GM12874 (cell line): ENCODE measurements around the gene USP7.

Experiments used
- TF ChIP-seq, protein P1 (sequence below): IDR thresholded peaks from 2 replicates; pipeline ENCODE4 v1.5.1; 2011; ENCODE audit warnings: low read depth, mild to moderate bottlenecking, control low read depth, low read length, moderate library complexity; ENCODE audit not compliant: insufficient read depth

The USP7 gene

DNA sequence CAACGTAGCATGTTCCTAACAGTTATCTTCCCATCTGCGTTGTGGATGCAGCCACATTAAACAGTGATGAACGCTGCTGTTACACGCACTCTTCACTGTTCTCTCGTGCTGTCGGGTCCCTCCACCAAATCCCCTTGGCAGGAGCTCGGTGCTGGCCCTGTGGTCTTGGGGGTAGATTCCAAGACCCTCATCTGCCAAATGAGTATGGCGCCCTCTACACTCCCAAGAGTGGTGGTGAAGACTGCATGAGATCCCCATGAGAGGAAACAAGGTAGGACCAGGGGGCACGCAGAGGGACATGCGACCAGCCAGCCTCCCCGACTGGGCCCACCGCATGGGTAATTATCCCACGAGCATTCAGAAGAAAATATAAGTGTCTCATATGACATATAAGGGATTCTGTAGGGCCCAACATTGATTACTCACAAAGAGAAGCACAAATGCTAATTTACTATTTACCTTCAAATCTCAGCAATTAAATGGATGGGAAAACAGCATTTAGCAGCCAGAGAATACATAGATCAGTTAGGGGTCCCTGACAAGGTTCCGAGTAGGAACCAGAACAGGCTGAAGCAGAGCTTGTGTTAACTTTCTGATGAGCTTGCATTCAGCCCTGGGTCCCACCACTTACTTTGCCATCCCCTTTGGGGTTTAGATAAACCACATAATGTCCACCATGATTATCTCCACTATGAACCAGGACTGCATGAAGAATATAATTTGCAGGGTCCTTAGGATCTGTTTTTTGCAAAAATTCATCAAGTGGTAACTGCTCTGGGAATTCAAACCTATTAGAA lies 57.7 kb downstream of the USP7 start:
- TF ChIP-seq, protein P1, sequence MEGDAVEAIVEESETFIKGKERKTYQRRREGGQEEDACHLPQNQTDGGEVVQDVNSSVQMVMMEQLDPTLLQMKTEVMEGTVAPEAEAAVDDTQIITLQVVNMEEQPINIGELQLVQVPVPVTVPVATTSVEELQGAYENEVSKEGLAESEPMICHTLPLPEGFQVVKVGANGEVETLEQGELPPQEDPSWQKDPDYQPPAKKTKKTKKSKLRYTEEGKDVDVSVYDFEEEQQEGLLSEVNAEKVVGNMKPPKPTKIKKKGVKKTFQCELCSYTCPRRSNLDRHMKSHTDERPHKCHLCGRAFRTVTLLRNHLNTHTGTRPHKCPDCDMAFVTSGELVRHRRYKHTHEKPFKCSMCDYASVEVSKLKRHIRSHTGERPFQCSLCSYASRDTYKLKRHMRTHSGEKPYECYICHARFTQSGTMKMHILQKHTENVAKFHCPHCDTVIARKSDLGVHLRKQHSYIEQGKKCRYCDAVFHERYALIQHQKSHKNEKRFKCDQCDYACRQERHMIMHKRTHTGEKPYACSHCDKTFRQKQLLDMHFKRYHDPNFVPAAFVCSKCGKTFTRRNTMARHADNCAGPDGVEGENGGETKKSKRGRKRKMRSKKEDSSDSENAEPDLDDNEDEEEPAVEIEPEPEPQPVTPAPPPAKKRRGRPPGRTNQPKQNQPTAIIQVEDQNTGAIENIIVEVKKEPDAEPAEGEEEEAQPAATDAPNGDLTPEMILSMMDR = peak; percentile 40; the same call in 1 of the 2 replicates

GRCh38 chr16:8905168-8905762 lies 58.4 kb downstream of the USP7 start:
- TF ChIP-seq, protein P1 = peak; percentile 40

- TF ChIP-seq, protein P1 = no peak
Observed at GRCh38 chr16:8904018-8904430, 59.7 kb downstream of the USP7 start.

DNA sequence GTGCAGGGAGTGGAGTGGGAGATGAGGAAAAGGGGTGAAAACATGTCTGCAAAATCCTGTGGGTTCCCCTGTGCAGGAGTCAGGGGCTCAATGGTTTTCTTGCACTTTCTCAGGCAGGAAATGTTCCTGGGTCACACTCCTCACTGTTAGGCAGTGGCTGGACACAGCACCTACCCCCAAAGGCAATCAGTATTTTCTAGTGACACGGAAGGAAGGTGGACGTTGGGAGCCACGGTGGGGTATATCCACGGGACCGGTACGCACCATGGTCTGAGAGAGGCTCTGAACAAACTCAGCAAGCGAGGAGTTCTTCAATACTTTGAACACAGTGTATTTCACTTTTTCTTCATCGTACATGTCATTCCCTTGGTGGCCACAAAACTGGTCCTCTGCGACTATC lies 60.7 kb downstream of the USP7 start:
- TF ChIP-seq, protein P1 = no peak

GRCh38 chr16:8901320-8901861 lies 62.3 kb downstream of the USP7 start:
- TF ChIP-seq, protein P1 = no peak

DNA sequence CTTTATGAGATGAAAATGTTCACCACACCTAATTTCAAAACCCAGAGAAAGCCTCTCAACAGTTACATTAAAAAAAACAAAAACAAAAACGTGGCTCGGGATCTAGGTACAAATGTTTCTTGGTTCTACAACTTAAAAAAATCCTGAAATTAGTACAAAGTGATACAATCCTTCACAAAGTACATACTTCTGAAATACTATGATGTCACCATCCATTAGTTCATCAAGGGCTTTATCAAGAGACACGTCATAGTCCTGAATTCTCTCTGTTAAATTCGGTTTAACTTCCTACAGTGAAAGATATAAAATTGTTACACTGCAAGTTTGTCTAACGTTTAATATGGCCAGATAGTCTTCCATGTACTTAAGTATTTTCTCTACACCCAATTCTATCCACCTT lies 63.4 kb downstream of the USP7 start:
- TF ChIP-seq, protein P1 = no peak

DNA sequence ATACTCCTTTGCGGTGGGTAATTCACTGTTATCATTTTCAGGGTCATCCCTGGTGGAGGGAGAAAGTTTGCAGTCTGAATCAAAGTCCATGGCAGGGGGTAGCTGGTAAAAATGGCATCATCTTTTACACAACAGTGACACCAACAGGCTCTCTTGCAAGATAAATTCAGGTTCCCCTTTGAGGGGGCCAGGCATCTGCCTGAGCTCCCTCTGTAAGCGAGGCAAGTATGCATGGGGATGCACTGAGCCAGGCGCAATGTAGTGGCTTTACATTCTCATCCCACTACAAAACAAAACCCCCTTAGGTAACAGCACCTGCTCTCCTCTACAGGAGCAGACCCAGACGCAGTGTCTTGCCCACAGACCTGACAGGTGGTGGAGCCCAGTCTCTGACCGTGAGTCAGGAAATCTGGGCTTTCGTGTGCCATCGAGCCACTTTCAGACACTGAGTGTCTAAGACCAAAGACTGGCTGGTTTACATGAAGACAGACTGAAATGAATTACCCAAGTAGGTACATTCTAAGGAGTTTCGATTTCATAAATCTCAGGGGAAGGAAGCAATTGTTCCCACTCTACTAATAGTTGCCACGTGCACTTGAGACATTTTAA lies 63.9 kb downstream of the USP7 start:
- TF ChIP-seq, protein P1 = no peak
